A673 (cell line): Measurements from ENCODE around the gene FAM110C.

Experiments used
- EZH2 ChIP-seq: fragments of 200-600 bp; sonication (generic); IDR thresholded peaks from 2 replicates; pipeline ENCODE4 v1.6.1; 2017; ENCODE audit warnings: borderline replicate concordance, low read depth, mild to moderate bottlenecking, mixed read lengths, antibody characterized with exemption, low read length; ENCODE audit not compliant: poor library complexity, severe bottlenecking
- TF ChIP-seq, protein P1 (sequence below): fragments of 300-800, 200-600 bp; sonication (generic); conservative IDR thresholded peaks from 2 replicates; pipeline ENCODE4 v1.5.1; 2017; ENCODE audit warnings: low read depth, mild to moderate bottlenecking, antibody characterized with exemption, low read length, moderate library complexity, mixed read lengths

DNA sequence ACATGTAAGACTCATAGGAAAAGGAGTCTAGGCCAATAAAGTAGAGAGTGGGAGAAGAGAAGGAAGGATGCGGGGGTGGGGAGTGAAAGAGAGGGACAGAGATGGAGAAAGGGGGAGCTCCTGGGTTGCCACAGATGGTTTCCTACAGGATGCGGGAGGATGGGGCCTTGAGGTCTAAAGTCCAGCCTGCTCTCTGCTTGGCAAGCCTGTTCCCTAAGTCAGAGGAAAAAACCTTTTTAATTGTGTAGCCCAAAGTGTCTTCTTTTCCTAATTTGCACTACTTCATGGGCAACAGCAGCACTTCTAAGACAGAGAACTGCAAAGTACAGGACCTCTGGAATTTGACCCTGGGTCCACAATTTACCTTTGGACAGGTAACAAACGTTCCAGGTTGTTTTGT is 1.4 kb upstream of the FAM110C start:
- TF ChIP-seq, protein P1, sequence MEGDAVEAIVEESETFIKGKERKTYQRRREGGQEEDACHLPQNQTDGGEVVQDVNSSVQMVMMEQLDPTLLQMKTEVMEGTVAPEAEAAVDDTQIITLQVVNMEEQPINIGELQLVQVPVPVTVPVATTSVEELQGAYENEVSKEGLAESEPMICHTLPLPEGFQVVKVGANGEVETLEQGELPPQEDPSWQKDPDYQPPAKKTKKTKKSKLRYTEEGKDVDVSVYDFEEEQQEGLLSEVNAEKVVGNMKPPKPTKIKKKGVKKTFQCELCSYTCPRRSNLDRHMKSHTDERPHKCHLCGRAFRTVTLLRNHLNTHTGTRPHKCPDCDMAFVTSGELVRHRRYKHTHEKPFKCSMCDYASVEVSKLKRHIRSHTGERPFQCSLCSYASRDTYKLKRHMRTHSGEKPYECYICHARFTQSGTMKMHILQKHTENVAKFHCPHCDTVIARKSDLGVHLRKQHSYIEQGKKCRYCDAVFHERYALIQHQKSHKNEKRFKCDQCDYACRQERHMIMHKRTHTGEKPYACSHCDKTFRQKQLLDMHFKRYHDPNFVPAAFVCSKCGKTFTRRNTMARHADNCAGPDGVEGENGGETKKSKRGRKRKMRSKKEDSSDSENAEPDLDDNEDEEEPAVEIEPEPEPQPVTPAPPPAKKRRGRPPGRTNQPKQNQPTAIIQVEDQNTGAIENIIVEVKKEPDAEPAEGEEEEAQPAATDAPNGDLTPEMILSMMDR = no peak
- TF ChIP-seq EZH2 = no peak
